ENCODE data around the gene FBXO24. TPM values are rescaled to one million over a fixed set of nuclear protein-coding genes. Genes with fewer than 3 reads are reported as not detected.

FBXO24 gene
- total RNA-seq, 3 donors from 2014 or later (not counting 1 experiment from before 2014, with no cell fraction given): 0.45 to 0.94 (median 0.88) TPM

DNA sequence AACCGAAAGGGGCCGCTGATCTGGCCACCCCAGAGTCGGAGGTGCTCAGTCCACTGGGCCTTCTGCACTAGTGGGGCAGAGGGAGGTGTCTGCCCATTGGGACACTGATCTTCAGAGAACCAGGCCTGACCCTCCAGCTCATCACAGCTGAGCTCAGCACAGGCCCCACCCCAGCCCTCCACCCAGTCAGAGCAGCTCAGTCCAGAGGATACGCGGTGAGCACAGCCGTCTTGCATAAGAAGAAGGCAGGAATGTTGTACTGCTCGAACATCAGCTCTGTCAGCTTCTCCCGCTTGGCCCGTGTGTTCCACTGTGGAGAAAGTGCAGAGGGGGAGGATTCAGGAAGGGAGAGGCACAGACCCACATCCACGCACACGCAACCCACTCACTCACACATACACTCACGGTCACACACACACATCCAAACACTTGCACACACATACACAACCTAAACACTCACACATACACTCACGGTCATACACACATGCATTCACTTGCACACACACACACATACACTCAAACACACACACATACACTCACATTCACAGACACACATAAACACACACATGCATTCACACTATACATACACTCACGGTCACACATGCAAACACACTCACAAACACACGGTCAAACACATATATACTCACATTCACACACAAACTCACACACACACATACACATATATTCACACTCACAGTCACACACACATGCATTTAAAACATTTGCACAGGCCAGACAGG, 63.9 kb downstream of the FBXO24 start:
- H3K4me3 ChIP-seq (ENCODE audit: low read length): no peak overlapping the region
- DNase-seq (no peak), ATAC-seq (no peak)
- H3K36me3 ChIP-seq (ENCODE audit: control insufficient read depth, insufficient read depth, low read length): no peaks in the 10 kb centered on the region
- H3K9me3 Mint-ChIP-seq: no peaks in the 10 kb centered on the region
- H3K4me3 Mint-ChIP-seq: no peak overlapping the region
- H3K36me3 Mint-ChIP-seq: no peaks in the 10 kb centered on the region
- no peaks in the 10 kb centered on the region for H3K4me1 Mint-ChIP-seq
- WGBS (ENCODE audit: insufficient coverage): 85% methylated on average over 13 of the region's 15 CpGs
- no peak overlapping the region for H3K27ac ChIP-seq (ENCODE audit: low read length)
- H3K27me3 ChIP-seq (ENCODE audit: control insufficient read depth, insufficient read depth, low read length): peaks cover 5% of the 10 kb centered on the region
- H3K9me3 ChIP-seq (ENCODE audit: control insufficient read depth, insufficient read depth, low read length): no peaks in the 10 kb centered on the region
- peaks cover 16 to 32% of the 10 kb centered on the region in 2 donors for H3K27me3 Mint-ChIP-seq (ENCODE audit: low read depth in 2 of 2)
- no peak for TF ChIP-seq CTCF (IDR thresholded peaks at IDR 0.05)
- H3K4me1 ChIP-seq (ENCODE audit: control insufficient read depth, insufficient read depth, low read length): no peaks in the 10 kb centered on the region
- intact Hi-C loops (cut with micrococcal nuclease): no loop called here
- no peak overlapping the region for H3K27ac Mint-ChIP-seq

Other genes starting within 250 kb of the FBXO24 start
- 100 to 1,000 TPM; 143 to 206 (median 157) TPM for gene PILRB, start 228.2 kb upstream of the FBXO24 start, total RNA-seq
- gene PILRA, start 212.8 kb upstream of the FBXO24 start, total RNA-seq: 10 to 100 TPM; 18.8 to 38.8 (median 29.4) TPM
- gene ZCWPW1, start 157.6 kb upstream of the FBXO24 start, total RNA-seq: 1 to 10 TPM; 5.6 to 7.8 (median 7.2) TPM
- 10 to 100 TPM; 48.1 to 54.9 (median 54.1) TPM for gene MEPCE, start 156.5 kb upstream of the FBXO24 start, total RNA-seq
- gene PPP1R35, start 149.8 kb upstream of the FBXO24 start, total RNA-seq: 10 to 100 TPM; 41.0 to 45.1 (median 44.7) TPM
- gene SPACDR, start 122.1 kb upstream of the FBXO24 start, total RNA-seq: 1 to 10 TPM; 2.3 to 4.1 (median 3.9) TPM
- gene TSC22D4, start 107.1 kb upstream of the FBXO24 start, total RNA-seq: 100 to 1,000 TPM; 140 to 173 (median 168) TPM
- under 1 TPM in 2 of 3 donors, not detected in 1; 0.12 to 0.13 TPM for gene NYAP1, start 102.4 kb upstream of the FBXO24 start, total RNA-seq
- gene AGFG2, start 47.1 kb upstream of the FBXO24 start, total RNA-seq: 10 to 100 TPM; 21.5 to 32.6 (median 22.2) TPM
- gene SAP25, start 12.4 kb upstream of the FBXO24 start, total RNA-seq: 10 to 100 TPM; 25.9 to 46.4 (median 32.5) TPM
- gene LRCH4, start 199 bp upstream of the FBXO24 start, total RNA-seq: 100 to 1,000 TPM; 282 to 296 (median 289) TPM
- gene PCOLCE, start 16.0 kb downstream of the FBXO24 start, total RNA-seq: 10 to 100 TPM; 18.4 to 24.8 (median 21.7) TPM
- gene MOSPD3, start 26.2 kb downstream of the FBXO24 start, total RNA-seq: 10 to 100 TPM; 14.5 to 15.9 (median 15.5) TPM
- gene TFR2, start 55.2 kb downstream of the FBXO24 start, total RNA-seq: 10 to 100 TPM in 2 of 3 donors, 1 to 10 TPM in 1; 9.8 to 13.8 (median 12.0) TPM
- gene ACTL6B, start 70.1 kb downstream of the FBXO24 start, total RNA-seq: not detected
- 100 to 1,000 TPM; 194 to 227 (median 212) TPM for gene GNB2, start 87.4 kb downstream of the FBXO24 start, total RNA-seq
- gene GIGYF1, start 107.9 kb downstream of the FBXO24 start, total RNA-seq: 100 to 1,000 TPM in 2 of 3 donors, 10 to 100 TPM in 1; 92.0 to 102 (median 101) TPM
- 10 to 100 TPM; 17.6 to 22.1 (median 17.6) TPM for gene POP7, start 119.8 kb downstream of the FBXO24 start, total RNA-seq
- not detected for gene EPO, start 134.1 kb downstream of the FBXO24 start, total RNA-seq
- not detected for gene ZAN, start 147.3 kb downstream of the FBXO24 start, total RNA-seq
- 1 to 10 TPM in 1 of 3 donors, under 1 TPM in 2; 0.66 to 1.5 (median 0.88) TPM for gene EPHB4, start 241.2 kb downstream of the FBXO24 start, total RNA-seq

All from natural killer cell (primary cell).